NCI-H526 treated with DMSO at 0.1 percent for 48 hours (cell line): ENCODE data around the gene ADAMTS20.
"Not testable (repeated sequence)": the region's sequence is repeated elsewhere in the genome, so short reads cannot be mapped to it uniquely, and the experiment has no call there.

ENCODE experiments used
- DNase-seq: peaks from one replicate; lab custom pipeline; 2025; lab: John Stamatoyannopoulos, UW

The ADAMTS20 gene

DNA sequence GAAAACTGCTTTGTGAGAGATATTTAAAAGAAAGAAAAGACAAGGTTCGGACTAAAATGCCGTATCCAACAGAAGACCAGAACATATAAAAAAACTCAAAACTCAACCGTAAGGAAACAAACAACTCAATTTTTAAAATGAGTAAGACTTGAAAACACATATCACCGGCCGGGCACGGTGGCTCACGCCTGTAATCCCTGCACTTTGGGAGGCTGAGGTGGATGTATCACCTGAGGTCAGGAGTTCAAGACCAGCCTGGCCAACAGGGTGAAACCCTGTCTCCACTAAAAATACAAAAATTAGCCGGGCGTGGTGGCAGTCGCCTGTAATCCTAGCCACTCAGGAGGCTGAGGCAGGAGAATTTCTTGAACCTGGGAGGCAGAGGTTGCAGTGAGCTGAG lies 192.0 kb downstream of the ADAMTS20 start:
- DNase-seq: not testable (repeated sequence)

DNA sequence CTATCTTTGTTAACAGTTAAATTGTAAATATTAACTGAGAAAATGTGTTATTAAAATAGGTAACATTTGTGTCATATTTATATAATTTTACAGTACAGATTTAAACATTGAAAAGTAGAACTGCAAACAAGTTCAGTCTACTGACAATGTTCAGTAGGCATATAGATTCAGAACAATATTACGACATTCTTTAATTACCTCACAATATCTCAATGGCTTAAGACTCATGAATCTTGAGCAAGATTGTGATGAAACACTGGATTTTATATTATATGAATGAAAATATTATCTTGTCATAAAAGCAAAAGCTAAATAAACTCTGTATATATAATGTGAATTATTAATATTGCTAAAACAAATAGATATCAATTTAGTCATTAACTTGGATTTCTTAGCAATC lies 194.9 kb downstream of the ADAMTS20 start:
- DNase-seq: no peak

DNA sequence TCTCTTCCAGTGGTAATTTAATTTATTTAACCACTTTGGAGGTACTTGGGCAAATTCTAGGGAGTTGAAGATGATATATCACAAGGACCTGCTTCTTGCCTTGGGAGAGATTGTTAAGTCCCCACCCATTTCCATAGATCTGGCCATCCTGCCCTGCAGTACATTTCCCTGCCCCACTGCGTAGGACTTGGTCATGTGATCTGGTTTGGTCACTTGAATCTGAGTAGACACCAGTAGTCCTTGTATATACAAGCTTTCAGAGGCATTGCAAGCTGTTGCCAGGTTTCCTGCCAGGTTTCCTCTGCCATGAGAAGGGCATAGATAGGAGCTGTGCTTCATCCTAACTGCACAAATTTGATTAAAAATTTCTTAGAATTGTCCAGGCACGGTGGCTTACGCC lies 200.0 kb downstream of the ADAMTS20 start:
- DNase-seq: no peak

DNA sequence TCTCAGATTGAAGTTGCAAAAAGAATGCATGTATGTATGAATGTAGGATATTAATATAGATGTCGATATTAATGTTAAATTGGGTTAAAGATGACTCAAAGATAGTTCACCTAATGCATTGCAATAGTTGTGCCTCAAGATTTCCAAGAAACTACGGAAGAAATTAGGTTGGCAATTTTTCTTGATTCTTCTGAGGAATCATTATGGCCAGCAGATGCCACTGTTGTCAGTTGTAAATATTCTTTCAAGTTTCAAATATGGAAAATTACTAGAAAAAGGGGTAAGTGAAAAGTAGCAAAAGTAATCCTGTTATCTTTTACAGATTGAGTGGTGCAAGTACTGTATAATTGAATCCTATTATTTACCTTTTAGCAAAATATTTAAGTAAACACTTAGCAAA lies 202.1 kb downstream of the ADAMTS20 start:
- no peak for DNase-seq

DNA sequence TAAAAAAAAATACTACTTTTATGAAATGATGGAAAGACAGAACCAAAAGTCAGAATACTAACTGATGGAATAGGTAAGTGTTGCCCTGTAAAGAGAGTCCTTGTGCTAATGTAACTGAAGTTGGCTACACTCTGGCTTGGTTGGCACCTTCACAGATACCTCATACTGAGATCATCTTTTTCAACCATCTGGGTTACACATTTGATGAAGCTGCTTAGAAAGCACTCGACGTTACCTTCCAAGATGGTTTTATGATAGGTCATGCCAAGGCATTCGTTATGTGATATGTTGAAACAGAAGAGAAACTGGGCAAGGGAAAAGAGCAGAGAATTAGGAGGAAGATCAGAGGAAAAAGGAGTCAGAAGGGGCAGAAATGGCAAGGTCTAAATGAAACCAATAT lies 203.8 kb downstream of the ADAMTS20 start:
- DNase-seq: no peak

- no peak for DNase-seq
These were observed 205.0 kb downstream of the ADAMTS20 start for GRCh38 chr12:43347026-43347425.

GRCh38 chr12:43345023-43345422 lies 207.0 kb downstream of the ADAMTS20 start:
- DNase-seq: no peak

DNA sequence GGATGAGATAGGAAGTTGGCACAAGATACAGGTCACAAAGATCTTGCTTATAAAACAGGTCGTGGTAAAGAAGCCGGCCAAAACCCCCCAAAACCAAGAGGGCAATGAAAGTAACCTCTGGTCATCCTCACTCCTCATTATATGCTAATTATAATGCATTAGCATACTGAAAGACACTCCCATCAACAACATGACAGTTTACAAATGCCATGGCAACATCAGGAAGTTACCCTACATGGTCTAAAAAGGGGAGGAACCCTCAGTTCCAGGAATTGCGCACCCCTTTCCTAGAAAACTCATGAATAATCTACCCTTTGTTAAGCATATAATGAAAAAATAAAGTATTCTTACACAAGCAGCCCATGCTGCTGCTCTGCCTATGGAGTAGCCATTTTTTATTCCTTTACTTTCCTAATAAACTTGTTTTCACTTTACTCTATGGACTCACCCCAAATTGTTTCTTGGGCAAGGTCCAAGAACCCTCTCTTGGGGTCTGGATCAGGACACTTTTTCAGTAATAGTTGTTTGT lies 210.2 kb downstream of the ADAMTS20 start:
- DNase-seq: not testable (repeated sequence)

- no peak for DNase-seq
These were observed 213.0 kb downstream of the ADAMTS20 start for GRCh38 chr12:43338848-43339526.

DNA sequence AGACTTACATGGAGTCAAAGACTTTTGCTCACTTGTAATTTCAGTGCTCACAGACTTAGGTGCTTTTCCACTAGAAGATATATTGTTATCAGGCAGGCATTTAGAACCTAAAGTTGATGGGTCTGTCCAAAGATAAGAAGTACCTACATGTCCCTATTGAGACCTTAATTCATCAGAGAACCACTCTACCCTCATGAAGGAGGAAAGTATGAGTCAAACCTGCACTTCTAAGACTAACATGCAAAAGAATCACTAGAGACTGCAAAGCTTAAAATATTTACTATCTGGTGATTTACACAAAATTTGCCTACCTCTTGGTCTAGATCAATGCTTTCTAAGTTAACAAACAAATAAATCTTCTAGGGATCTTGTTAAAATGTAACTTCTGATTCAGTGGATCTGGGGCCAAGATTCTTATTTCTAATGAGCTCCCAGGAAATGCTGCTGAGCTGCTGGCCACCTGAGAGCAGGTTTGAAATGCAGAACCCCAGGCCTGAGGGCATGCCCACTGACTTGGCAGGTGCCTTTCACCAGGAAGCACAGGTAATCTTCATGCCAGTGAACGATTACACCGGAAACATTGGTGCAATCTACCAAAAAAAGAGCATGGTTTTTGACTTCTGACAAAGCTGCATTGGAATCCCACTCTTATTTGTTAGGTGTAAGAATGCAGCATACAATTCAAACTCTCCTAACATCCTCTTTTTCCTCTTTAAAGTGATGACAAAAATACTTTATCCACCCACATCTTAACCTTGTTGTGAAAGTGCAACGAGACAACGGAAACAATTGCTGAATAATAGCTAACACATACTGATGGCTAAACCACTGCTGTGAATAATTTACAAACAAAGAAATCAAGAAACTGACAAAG lies 214.2 kb downstream of the ADAMTS20 start:
- no peak for DNase-seq

GRCh38 chr12:43336962-43337555 lies 214.9 kb downstream of the ADAMTS20 start:
- no peak for DNase-seq

DNA sequence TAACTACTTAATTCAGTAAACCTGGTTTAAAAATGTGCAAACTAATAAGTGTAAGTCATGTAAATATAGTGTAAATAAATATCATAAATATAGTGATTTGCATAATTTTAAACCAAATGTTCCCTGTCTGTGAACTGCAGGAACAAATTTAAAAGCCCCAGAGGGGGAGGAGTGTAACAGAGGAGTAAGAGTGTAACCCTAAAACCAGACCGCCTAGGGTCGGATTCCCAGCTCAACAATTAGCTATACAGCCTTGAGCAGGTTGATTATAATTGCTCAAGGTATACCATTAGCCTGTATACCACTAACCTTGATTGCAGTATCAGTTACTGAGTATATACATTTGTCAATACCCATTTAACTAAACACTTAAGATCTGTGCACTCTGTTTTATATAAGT lies 218.4 kb downstream of the ADAMTS20 start:
- DNase-seq: no peak

DNA sequence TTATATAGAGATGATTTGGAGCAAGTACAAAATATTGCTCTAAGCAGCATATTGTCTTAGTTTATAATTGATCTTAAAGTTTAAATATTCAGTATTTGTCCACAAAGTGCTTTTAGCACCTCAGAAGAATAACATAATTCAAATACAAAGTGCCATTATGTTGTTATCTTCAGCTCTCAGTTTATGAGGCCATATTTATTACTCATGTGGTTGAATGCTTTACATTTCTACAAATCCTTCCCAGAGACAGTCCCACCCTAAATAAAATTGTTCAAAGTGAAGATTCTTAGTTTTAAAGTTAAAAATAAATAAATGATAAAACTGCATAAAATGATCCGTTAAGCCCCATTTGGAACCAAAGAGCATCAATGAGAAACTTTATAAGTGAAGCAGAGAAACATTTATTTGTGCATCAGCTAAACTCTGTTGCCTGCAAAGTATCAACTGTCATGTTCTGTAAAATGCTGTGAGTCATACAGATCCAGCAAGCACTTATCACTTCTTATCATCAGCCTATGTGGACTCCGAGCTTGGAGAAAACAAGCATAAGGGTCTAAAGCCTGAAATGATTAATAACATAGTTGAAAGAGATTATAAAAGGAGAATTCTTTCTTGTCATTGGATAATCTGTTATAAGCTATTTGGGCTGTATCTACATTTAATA lies 218.9 kb downstream of the ADAMTS20 start:
- no peak for DNase-seq

DNA sequence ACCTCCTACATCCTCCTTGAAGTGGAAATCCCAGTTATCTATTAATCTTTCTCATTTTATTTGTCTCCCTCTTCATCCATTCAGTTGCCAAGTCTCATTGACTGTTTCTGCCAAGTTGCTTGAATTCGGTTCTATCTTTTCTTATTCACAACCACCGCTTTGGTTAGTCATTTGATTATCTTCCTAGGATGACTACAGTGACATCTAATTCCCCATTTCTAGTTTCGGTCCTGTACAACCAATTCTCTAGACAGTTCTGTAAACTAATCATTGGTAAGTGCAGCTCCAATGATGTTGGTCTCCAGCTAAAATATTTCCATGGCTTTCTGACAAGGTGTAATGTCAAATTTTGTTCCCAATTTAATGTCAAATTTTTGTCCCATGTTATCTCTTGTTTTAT lies 220.1 kb downstream of the ADAMTS20 start:
- DNase-seq: no peak

- no peak for DNase-seq
These were observed 222.6 kb downstream of the ADAMTS20 start for GRCh38 chr12:43329375-43329774.

GRCh38 chr12:43325786-43326185 lies 226.2 kb downstream of the ADAMTS20 start:
- no peak for DNase-seq

GRCh38 chr12:43320281-43320680 lies 231.7 kb downstream of the ADAMTS20 start:
- no peak for DNase-seq

DNA sequence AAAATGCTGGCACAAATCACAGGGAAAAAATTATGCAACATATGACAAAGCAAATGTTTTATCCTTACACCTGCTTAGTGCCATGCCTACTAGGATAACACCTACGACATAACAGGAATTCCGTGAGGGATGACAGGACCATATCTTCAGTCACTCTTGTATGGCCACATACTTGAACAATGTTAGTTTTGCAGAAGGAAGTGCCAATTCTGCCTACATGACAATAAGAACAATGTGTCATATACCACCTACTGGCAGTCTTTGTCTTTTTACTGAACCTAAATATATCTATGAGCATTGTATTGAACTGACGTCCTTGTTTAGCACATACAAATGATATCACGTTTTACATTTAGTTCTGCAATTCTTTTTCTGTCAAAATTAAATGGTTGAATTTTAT lies 234.0 kb downstream of the ADAMTS20 start:
- no peak for DNase-seq

DNA sequence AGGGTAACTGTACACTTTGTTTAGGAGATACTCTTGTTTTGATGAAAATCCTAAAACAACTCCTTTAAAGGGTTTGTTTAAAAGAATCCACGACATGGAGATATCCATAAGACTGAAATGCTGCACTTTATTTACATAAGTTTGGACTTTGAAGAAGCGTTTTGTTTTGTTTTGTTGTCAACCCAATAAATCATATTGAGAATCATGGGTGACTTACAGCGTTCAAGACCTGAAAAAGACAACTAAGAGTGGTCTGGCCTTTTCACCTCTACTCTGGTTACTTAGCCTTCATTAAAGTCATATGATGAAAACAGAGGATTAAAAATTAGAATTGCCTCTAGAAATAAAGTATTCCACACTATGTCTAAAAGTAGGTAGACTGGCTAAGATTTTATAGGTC lies 234.8 kb downstream of the ADAMTS20 start:
- no peak for DNase-seq

- DNase-seq: no peak
These were observed 235.5 kb downstream of the ADAMTS20 start for GRCh38 chr12:43316520-43316919.

DNA sequence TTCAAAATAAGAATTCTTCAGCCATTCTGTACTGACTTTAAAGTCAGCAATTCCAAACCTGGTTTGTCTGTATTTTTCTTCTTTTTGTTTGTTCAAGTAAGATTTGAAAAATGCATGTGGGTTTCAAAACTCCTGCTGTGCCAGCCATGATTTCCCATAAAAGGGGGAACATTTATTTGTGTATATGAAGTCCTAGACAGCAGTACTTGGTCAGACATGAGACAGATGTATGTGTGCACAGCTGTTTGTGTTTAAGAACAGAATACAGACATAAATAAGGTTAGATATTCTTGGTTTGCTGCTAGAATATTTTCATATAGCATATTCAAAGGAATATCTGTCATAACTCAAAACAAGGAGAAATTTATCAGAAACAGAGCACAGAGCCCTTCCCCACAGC lies 236.0 kb downstream of the ADAMTS20 start:
- no peak for DNase-seq

GRCh38 chr12:43312991-43313505 lies 239.0 kb downstream of the ADAMTS20 start:
- no peak for DNase-seq
